ENCODE results near the gene C19orf25. TPM values are rescaled to one million over a fixed set of nuclear protein-coding genes. Genes with fewer than 3 reads are reported as not detected.

C19orf25 gene
- total and polyA plus RNA-seq, 11 donors, result 9.4 to 29.2 (median 16.0) TPM

DNA sequence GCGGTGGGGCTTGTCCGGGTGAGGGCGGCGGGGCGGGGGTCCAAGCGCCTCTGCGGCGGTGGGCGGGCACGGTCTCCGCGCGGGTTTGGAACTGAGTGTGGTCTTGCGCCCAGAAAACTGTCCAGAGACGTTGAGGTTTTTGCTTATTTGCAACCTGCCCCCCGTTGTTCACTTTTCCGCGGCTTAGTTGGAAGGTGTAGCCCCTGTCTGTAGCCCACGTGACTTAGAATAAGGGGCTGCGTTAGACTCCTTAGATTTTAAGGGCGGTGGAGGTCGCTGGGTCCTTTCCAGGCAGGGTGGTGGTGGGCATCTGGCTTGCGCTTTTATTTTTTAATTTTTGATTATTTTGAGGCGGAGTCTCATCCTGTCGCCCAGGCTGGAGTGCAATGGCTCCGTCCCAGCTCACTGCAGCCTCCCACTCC is 40.1 kb downstream of the C19orf25 start:
- H3K4me1 ChIP-seq, result peaks cover 2 to 30% (median 20%) of the 10 kb centered on the region in 12 donors
- ATAC-seq, result peak in 1 of 4 donors; percentile 2
- peaks cover 8 to 57% (median 51%) of the 10 kb centered on the region in 9 donors for H3K36me3 ChIP-seq
- intact Hi-C loops (cut with DNase I), result loop anchor here in 1 of 10 donors (5.0 kb wide), 1 partner anchor 162 kb away; the partner anchor contains the start of gene FAM174C
- H3K4me3 ChIP-seq, result peak overlapping the region; percentile 57 to 100 (median 92)
- H3K27me3 ChIP-seq, result no peaks in the 10 kb centered on the region
- no peak for TF ChIP-seq POLR2A (IDR thresholded peaks at IDR 0.05)
- H3K9me3 ChIP-seq, result no peaks in the 10 kb centered on the region
- DNase-seq, result no peak
- H3K27ac ChIP-seq, result peak overlapping the region in 11 of 12 donors; percentile 78 to 94 (median 90)
- 1 to 3% (median 2%) methylated on average over 21 to 26 of the region's 26 CpGs for WGBS, 4 donors

DNA sequence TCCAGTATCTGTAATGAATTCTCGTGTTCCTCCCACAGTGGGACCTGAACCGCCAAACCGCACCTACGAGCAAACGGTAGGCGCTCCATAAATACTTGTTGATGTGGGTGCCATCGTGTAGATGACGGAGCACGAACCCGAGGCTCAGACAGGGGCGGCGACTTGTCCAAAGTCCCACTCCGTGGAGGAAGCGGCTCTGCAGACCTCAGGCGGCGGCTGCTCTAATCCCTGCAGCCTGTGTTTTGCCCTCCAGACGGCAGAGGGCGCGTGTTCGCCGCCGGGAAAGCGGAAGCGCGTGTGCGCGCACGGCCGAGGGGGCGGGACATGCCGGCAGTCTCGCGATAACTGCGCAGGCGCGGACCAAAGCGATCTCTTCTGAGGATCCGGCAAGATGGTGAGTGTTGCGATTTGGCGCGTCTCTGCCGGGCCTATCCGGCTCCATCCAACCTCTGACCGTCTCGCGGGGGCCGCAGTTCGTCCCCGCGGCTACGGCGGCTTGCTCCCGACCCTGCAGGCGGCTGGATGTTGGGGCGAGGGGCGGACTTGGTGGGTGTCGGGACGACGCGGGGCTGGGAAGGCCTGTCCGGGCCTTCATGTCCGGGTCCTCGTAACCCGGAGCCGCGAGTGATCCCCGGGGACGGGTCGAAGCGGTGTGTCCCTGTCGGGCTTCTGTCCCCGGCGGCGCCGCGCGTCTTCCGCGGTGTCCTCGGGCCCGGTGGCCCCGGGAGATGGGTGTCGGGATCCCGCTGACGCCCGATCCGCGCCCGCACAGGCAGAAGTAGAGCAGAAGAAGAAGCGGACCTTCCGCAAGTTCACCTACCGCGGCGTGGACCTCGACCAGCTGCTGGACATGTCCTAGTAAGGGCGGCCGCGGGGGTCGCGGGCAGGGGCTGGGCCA is 40.7 kb downstream of the C19orf25 start, which contains the start of gene RPS15:
TSS of gene RPS15 (plus strand) at position 362 of the 898 bp plus-strand sequence. CDS start at position 392, 30 bp downstream.
- Histone ChIP-seq H3K9me3 (no peaks in the 10 kb centered on the region), H3K36me3 (peaks cover 8 to 64% (median 57%) of the 10 kb centered on the region in 9 donors), H3K27ac (peak within 1 kb of the TSS; percentile 78 to 94 (median 90)), H3K27me3 (no peaks in the 10 kb centered on the region), H3K4me1 (peaks cover 2 to 30% (median 20%) of the 10 kb centered on the region in 12 donors), H3K4me3 (peak within 1 kb of the TSS; percentile 57 to 100 (median 92))
- peak; percentile 95 to 99 (median 96) for DNase-seq
- ATAC-seq, result peak; percentile 86 to 95 (median 91)
- TF ChIP-seq, protein P1, sequence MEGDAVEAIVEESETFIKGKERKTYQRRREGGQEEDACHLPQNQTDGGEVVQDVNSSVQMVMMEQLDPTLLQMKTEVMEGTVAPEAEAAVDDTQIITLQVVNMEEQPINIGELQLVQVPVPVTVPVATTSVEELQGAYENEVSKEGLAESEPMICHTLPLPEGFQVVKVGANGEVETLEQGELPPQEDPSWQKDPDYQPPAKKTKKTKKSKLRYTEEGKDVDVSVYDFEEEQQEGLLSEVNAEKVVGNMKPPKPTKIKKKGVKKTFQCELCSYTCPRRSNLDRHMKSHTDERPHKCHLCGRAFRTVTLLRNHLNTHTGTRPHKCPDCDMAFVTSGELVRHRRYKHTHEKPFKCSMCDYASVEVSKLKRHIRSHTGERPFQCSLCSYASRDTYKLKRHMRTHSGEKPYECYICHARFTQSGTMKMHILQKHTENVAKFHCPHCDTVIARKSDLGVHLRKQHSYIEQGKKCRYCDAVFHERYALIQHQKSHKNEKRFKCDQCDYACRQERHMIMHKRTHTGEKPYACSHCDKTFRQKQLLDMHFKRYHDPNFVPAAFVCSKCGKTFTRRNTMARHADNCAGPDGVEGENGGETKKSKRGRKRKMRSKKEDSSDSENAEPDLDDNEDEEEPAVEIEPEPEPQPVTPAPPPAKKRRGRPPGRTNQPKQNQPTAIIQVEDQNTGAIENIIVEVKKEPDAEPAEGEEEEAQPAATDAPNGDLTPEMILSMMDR (IDR thresholded peaks at IDR 0.05), result peak; percentile 89 to 99 (median 94)
- TF ChIP-seq POLR2A (IDR thresholded peaks at IDR 0.05), result peak in 1 of 2 donors; percentile 95
- 1 to 2% (median 1%) methylated on average over 42 to 100 of the region's 100 CpGs for WGBS, 4 donors
- intact Hi-C loops (cut with DNase I), result loop anchor here in 1 of 10 donors (5.0 kb wide), 1 partner anchor 161 kb away; the partner anchor contains the start of gene FAM174C

DNA sequence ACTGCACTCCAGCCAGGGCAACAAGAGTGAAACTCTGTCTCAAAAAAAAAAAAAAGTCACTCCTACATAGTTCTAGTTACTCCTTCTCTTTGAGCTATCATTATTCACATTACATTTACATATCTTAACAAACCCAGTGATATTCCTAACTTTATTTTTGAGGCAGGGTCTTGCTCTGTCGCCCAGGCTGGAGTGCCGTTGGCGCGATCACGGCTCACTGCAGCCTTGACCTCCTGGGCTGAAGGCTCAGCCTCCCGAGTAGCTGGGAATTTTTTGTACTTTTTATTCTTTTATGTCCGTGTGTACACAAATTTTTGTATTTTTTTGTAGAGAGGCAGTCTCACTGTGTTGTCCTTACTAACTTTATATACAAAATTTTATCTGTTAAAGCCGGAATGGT is 41.4 kb downstream of the C19orf25 start:
- DNase-seq (no peak), ATAC-seq (no peak)
- 60 to 68% (median 63%) methylated on average over 8 of the region's 8 CpGs for WGBS, 4 donors
- peaks cover 8 to 66% (median 62%) of the 10 kb centered on the region in 9 donors for H3K36me3 ChIP-seq
- H3K4me1 ChIP-seq, result peaks cover 2 to 30% (median 20%) of the 10 kb centered on the region in 12 donors
- H3K27ac ChIP-seq, result peak overlapping the region in 1 of 12 donors; percentile 94
- H3K4me3 ChIP-seq, result peak overlapping the region in 7 of 12 donors; percentile 57 to 100 (median 92)
- H3K27me3 ChIP-seq, result no peaks in the 10 kb centered on the region
- intact Hi-C loops (cut with DNase I), result loop anchor here in 1 of 10 donors (5.0 kb wide), 1 partner anchor 160 kb away; the partner anchor contains the start of gene FAM174C
- no peaks in the 10 kb centered on the region for H3K9me3 ChIP-seq
- TF ChIP-seq, protein P1 (IDR thresholded peaks at IDR 0.05), result no peak
- TF ChIP-seq POLR2A (IDR thresholded peaks at IDR 0.05), result no peak

DNA sequence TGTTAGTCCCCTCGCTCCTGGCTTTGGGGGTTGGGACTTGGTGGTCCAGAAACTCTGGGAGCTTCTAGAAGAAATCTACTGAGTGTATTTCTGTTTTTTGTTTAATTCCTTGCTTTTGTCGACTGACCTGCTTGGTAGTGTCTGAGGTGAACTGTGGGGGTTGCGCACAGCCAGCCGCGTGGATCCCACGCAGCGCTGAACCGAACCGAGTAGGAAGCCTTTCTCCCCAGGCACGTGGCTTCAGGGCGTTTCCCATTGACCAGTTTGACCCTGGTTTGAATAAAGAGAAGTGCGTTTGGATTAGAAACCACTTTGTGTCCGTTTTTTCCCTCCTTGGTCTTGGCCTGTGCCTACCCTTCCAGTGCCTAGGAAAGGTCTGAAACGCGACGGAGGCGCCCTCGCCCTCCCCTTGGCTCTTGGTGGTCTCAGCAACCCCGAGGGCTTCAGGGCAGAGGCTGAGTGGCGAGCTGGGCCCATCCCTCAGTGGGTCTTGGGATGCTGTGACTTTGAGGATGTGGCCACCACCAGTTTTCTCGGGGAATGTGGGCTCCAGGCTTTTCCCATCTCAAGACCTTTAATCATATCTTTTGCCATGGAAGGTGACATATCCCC is 43.5 kb downstream of the C19orf25 start:
- Histone ChIP-seq H3K36me3 (peaks cover 0 to 68% (median 60%) of the 10 kb centered on the region in 9 donors), H3K4me1 (peaks cover 2 to 26% (median 19%) of the 10 kb centered on the region in 12 donors), H3K27ac (no peak overlapping the region), H3K4me3 (no peak overlapping the region), H3K27me3 (no peaks in the 10 kb centered on the region), H3K9me3 (no peaks in the 10 kb centered on the region)
- DNase-seq (no peak), ATAC-seq (no peak)
- TF ChIP-seq, protein P1 (IDR thresholded peaks at IDR 0.05), result no peak
- no peak for TF ChIP-seq POLR2A (IDR thresholded peaks at IDR 0.05)
- intact Hi-C loops (cut with DNase I), result loop anchor here in 1 of 10 donors (5.0 kb wide), 1 partner anchor 158 kb away; the partner anchor contains the start of gene FAM174C
- 88 to 92% (median 90%) methylated on average over 21 of the region's 21 CpGs for WGBS, 4 donors

All from heart left ventricle (tissue), 16 donors.